GM08714 (cell line): Measurements from ENCODE around the gene APH1B.

Source experiments
- H3K4me3 ChIP-seq: fragments of 200-500 bp; sonication (Bioruptor generic); 2 replicates; pipeline ENCODE4 v1.5.1; 2014; ENCODE audit warnings: mild to moderate bottlenecking, low read length, inconsistent platforms
- ZNF274 ChIP-seq: IDR thresholded peaks from 2 replicates; pipeline ENCODE4 v1.6.1; 2012; ENCODE audit warnings: mild to moderate bottlenecking, low read depth, low read length

APH1B gene

DNA sequence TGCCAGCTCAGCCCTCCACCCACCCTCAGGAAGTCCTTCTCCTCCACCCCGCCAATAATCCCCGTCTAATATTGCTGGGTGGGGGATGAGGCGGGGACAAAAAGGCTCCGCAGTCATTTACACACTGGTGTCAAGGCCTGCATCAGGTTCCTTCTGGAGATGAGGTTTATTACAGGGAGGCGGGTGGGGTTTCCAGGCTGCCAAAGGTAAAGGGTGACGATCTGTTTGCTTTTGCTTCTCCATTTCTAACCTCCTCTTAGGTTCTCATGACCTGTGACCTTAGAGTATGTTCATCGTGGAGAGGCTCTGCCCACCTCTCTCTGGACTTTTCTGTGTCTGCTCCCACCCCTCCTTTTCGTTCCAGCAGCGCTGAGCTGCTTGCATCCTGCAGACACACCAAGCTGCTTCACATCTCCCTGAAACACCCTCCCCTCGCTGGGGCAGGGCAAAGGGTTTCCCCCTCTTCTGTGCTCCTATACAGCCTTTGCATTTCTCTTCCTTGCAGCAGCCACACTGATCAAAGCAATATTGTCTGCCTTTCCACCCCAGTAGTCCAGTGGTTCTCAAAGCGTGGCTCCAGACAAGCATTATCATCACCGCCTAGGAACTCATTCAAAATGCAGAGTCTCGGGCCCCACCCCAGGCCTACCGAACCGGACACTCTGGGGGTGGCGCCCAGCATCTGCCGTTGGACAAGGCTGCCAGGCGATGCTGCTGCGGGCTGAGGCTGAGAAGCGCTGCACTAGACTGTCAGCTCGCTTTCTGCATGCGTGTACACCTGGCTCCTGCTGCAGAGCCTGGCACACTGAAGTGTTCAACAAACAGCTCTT is 77.6 kb downstream of the APH1B start:
- no peak for TF ChIP-seq ZNF274

DNA sequence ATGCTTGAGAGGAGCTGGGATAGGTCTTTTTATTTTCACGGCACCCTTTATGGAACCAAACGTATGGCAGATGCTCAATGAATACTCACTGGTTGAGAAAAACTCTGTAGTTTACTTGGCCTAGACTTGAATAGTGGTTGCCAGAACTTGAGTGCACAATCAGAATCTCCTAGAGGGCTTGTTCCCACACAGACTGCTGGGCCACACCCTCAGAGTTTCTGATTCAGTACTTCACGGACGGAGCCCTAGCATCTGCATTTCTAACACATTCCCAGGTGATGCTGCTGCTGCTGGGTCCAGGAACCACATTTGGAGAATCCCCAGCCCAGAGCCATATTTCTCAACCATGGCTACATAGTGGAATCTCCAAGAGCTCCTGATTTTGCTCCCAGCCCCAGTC is 79.7 kb downstream of the APH1B start:
- H3K4me3 ChIP-seq: no peak overlapping the region
- TF ChIP-seq ZNF274: no peak

More for the DNA sequence above, 77.6 kb downstream of the APH1B start:
- no peak overlapping the region for H3K4me3 ChIP-seq

DNA sequence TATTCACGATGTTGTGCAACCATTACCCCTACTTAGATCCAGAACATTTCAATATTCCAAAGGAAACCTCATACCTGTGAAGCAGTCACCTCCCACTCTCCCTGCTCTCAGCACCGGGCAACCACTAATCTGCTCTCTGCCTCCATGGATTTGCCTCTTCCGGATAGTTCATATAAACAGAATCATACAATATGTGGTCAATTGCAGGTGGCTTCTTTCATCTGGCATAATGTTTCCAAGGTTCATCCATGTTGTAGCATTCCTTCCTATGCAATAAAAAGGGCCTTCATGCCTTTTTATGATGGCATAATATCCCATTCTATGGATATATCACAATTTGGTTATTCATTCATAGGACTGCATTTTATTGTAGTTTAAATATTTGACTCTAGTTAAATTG is 80.3 kb downstream of the APH1B start:
- TF ChIP-seq ZNF274: no peak
- no peak overlapping the region for H3K4me3 ChIP-seq

DNA sequence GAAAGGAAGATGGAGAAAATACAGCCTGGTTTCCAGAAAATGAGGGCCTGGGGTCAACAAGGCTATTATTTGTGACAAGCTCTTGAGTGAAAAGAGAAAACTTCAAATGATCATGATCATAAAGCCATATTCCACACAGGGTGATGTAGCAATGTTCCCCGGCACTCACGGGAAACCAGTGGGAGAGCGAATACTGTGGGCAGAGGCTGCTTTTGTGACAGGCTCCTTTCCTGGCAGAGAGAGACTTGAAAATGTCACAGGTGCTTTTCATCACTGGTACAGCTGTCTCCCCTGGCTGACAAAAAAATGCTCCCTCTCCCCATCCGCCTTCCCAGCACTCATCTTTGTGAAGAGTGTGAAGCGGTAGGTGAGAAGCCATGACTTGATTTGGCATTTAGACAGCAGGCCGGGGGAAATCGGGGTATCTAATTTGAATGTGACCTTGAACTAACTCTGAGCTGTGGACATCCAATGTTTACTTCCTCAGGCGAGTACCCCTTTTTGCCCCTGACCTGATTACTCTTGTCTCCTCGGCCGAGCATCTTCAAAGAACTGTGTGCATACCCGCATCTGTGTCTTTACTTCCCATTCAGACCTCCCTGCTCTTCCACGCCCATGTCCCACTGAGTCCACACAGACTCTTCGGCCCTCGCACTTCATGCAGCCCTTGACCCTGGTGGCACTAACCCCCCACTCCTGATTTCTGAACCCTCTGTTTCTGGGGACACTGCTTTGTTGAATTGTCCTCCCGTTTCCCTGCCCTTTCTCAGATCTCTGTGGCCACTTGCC is 81.0 kb downstream of the APH1B start:
- H3K4me3 ChIP-seq: no peak overlapping the region
- TF ChIP-seq ZNF274: no peak
